Measurements from ENCODE around the gene PUS1.
A peak's percentile ranks its signal among the peaks of the same experiment; 100 is the strongest.

Gene PUS1

GRCh38 chr12:131902332-131903241 lies 26.5 kb upstream of the PUS1 start (continued):
- TF ChIP-seq ZBTB7A (tag by site-specific recombination; IDR thresholded peaks at IDR 0.05; ENCODE audit: low read depth) = no peak

- Histone ChIP-seq H3K9me3 (ENCODE audit: control insufficient read depth, insufficient read depth, low read depth, low read length) (no peaks in the 10 kb centered on the region), H3K27ac (ENCODE audit: extremely low read depth, low read depth, low read length) (no peak overlapping the region), H3K36me3 (ENCODE audit: control insufficient read depth in 2 of 2, insufficient read depth in 1 of 2, low read length in 2 of 2) (peaks cover 0 to 45% of the 10 kb centered on the region in 2 experiments; a peak in 2 of 3 replicates), H3K4me3 (ENCODE audit: low read depth, low read length) (no peak overlapping the region), H3K4me1 (ENCODE audit: control insufficient read depth, insufficient read depth, low read length) (no peaks in the 10 kb centered on the region)
- POLR2A ChIA-PET = interaction anchor here (0.9 kb wide), 1 partner anchor 8 kb away, joined by 3 read pairs; no protein-coding TSS in a partner anchor
- CTCF ChIA-PET = no interaction called here
- TF ChIP-seq ZNF324 (tag by site-specific recombination; IDR thresholded peaks at IDR 0.05) = no peak
- TF ChIP-seq ZNF366 (tag by site-specific recombination; conservative IDR thresholded peaks at IDR 0.05) = no peak
- TF ChIP-seq ZBTB48 (tag by site-specific recombination; IDR thresholded peaks at IDR 0.05) = no peak
- no peak for TF ChIP-seq KLF16 (tag by site-specific recombination; IDR thresholded peaks at IDR 0.05)
- no peak for TF ChIP-seq PBX3 (CRISPR knock-in tag; IDR thresholded peaks at IDR 0.05)
- TF ChIP-seq ZBTB26 (tag by site-specific recombination; optimal IDR thresholded peaks at IDR 0.05) = peak; percentile 14
- TF ChIP-seq ZSCAN18 (tag by site-specific recombination; IDR thresholded peaks at IDR 0.05) = no peak
- TF ChIP-seq ZNF248 (tag by site-specific recombination; IDR thresholded peaks at IDR 0.05) = no peak
- peak; percentile 12; the same call in 1 of the 2 replicates for TF ChIP-seq GLIS2 (tag by site-specific recombination; IDR thresholded peaks at IDR 0.05)
Measured at GRCh38 chr12:131903270-131904255, 25.5 kb upstream of the PUS1 start.

GRCh38 chr12:131904346-131904745 lies 24.7 kb upstream of the PUS1 start:
- Histone ChIP-seq H3K4me1 (ENCODE audit: control insufficient read depth, insufficient read depth, low read length) (no peaks in the 10 kb centered on the region), H3K36me3 (ENCODE audit: control insufficient read depth in 2 of 2, insufficient read depth in 1 of 2, low read length in 2 of 2) (peaks cover 0 to 52% of the 10 kb centered on the region in 2 experiments; a peak in 2 of 3 replicates), H3K9me3 (ENCODE audit: control insufficient read depth, insufficient read depth, low read depth, low read length) (no peaks in the 10 kb centered on the region), H3K4me3 (ENCODE audit: low read depth, low read length) (no peak overlapping the region), H3K27ac (ENCODE audit: extremely low read depth, low read depth, low read length) (no peak overlapping the region)
- POLR2A ChIA-PET = no interaction called here
- CTCF ChIA-PET = no interaction called here
- TF ChIP-seq ZNF362 (tag by site-specific recombination; IDR thresholded peaks at IDR 0.05) = no peak

Measured in HEK293 (cell line).